HG03280 (cell line): Measurements from ENCODE around the gene RNF212.
"Not testable (repeated sequence)": the region's sequence is repeated elsewhere in the genome, so short reads cannot be mapped to it uniquely, and the experiment has no call there.

Experiments
- ATAC-seq: cut with Tn5 transposase; IDR thresholded peaks from one replicate; pipeline ENCODE4 v1.9.1; 2021; ENCODE audit warnings: mild to moderate bottlenecking, moderate library complexity; ENCODE audit not compliant: unreplicated experiment

RNF212 gene

GRCh38 chr4:1113311-1114009 lies at the start of gene RNF212:
Gene RNF212, minus strand, starts transcription at chr4:1113564. Its CDS starts 100 bp downstream, at chr4:1113464.
- ATAC-seq: no peak

GRCh38 chr4:1160351-1160750 lies 47.0 kb upstream of the RNF212 start:
- no peak for ATAC-seq

- no peak for ATAC-seq
Observed at GRCh38 chr4:1156069-1156468, 42.7 kb upstream of the RNF212 start.

- no peak for ATAC-seq
Observed at GRCh38 chr4:1155314-1155713, 42.0 kb upstream of the RNF212 start.

- ATAC-seq: no peak
Observed at GRCh38 chr4:1154523-1155182, 41.3 kb upstream of the RNF212 start.

- ATAC-seq: no peak
Observed at GRCh38 chr4:1154126-1154522, 40.8 kb upstream of the RNF212 start.

- no peak for ATAC-seq
Observed at GRCh38 chr4:1153567-1154090, 40.3 kb upstream of the RNF212 start.

GRCh38 chr4:1152290-1152689 lies 38.9 kb upstream of the RNF212 start:
- ATAC-seq: no peak

- no peak for ATAC-seq
Observed at GRCh38 chr4:1151541-1151940, 38.2 kb upstream of the RNF212 start.

GRCh38 chr4:1150875-1151274 lies 37.5 kb upstream of the RNF212 start:
- no peak for ATAC-seq

GRCh38 chr4:1139860-1140259 lies 26.5 kb upstream of the RNF212 start:
- ATAC-seq: no peak

GRCh38 chr4:1137850-1138249 lies 24.5 kb upstream of the RNF212 start:
- ATAC-seq: no peak

- ATAC-seq: no peak
Observed at GRCh38 chr4:1137063-1137776, 23.9 kb upstream of the RNF212 start.

- ATAC-seq: no peak
Observed at GRCh38 chr4:1136048-1136447, 22.7 kb upstream of the RNF212 start.

GRCh38 chr4:1133033-1133432 lies 19.7 kb upstream of the RNF212 start:
- ATAC-seq: no peak

- peak; percentile 88 for ATAC-seq
Observed at GRCh38 chr4:1130316-1131186, 17.2 kb upstream of the RNF212 start.

GRCh38 chr4:1126506-1126905 lies 13.1 kb upstream of the RNF212 start:
- ATAC-seq: no peak

GRCh38 chr4:1125466-1125865 lies 12.1 kb upstream of the RNF212 start:
- not testable (repeated sequence) for ATAC-seq

GRCh38 chr4:1124818-1125217 lies 11.5 kb upstream of the RNF212 start:
- no peak for ATAC-seq

GRCh38 chr4:1122505-1122904 lies 9.1 kb upstream of the RNF212 start:
- ATAC-seq: no peak

GRCh38 chr4:1116838-1117237 lies 3.5 kb upstream of the RNF212 start:
- no peak for ATAC-seq
